ENCODE results near the gene UBAC2. TPM values are rescaled to one million over a fixed set of nuclear protein-coding genes. Genes with fewer than 3 reads are reported as not detected.

The UBAC2 gene
- polyA plus RNA-seq, 1 experiment = 71.4 TPM

GRCh38 chr13:99433543-99434075, 233.0 kb downstream of the UBAC2 start:
- H3K4me3 ChIP-seq (ENCODE audit: low read depth, low read length) = no peak overlapping the region
- no peak overlapping the region for H3K27ac ChIP-seq (ENCODE audit: low read depth, low read length)
- ChIA-PET CTCF (interaction anchor here (6.5 to 11.6 kb wide), 2 partner anchors 164 to 259 kb away, joined by 123 to 767 read pairs; no protein-coding TSS in a partner anchor), POLR2A (no interaction called here)
- TF ChIP-seq CTCF (IDR thresholded peaks at IDR 0.05; ENCODE audit: low read depth, low read length) = no peak
- H3K9me3 ChIP-seq (ENCODE audit: control insufficient read depth, insufficient read depth, low read length) = no peaks in the 10 kb centered on the region
- H3K27me3 ChIP-seq (ENCODE audit: control insufficient read depth, insufficient read depth, low read length) = peaks cover 6% of the 10 kb centered on the region
- DNase-seq (ENCODE audit: low read depth, low spot score) = no peak

GRCh38 chr13:99434258-99434788, 233.7 kb downstream of the UBAC2 start:
- POLR2A ChIA-PET = no interaction called here
- Histone ChIP-seq H3K4me3 (ENCODE audit: low read depth, low read length) (no peak overlapping the region), H3K9me3 (ENCODE audit: control insufficient read depth, insufficient read depth, low read length) (no peaks in the 10 kb centered on the region), H3K27me3 (ENCODE audit: control insufficient read depth, insufficient read depth, low read length) (peaks cover 13% of the 10 kb centered on the region), H3K27ac (ENCODE audit: low read depth, low read length) (no peak overlapping the region)
- TF ChIP-seq CTCF (IDR thresholded peaks at IDR 0.05; ENCODE audit: low read depth, low read length) = no peak
- no peak for DNase-seq (ENCODE audit: low read depth, low spot score)
- CTCF ChIA-PET = interaction anchor here (0.6 to 11.6 kb wide), 6 partner anchors 10 to 259 kb away, joined by 3 to 767 read pairs (median 29); no protein-coding TSS in a partner anchor

- ChIA-PET POLR2A (no interaction called here), CTCF (interaction anchor here (0.6 to 11.6 kb wide), 17 partner anchors 11 to 260 kb away, joined by 3 to 767 read pairs (median 11); no protein-coding TSS in a partner anchor)
- TF ChIP-seq CTCF (IDR thresholded peaks at IDR 0.05; ENCODE audit: low read depth, low read length) = no peak
- Histone ChIP-seq H3K27ac (ENCODE audit: low read depth, low read length) (no peak overlapping the region), H3K27me3 (ENCODE audit: control insufficient read depth, insufficient read depth, low read length) (peaks cover 13% of the 10 kb centered on the region), H3K9me3 (ENCODE audit: control insufficient read depth, insufficient read depth, low read length) (no peaks in the 10 kb centered on the region), H3K4me3 (ENCODE audit: low read depth, low read length) (no peak overlapping the region)
- no peak for DNase-seq (ENCODE audit: low read depth, low spot score)
Measured at GRCh38 chr13:99435116-99435515, 234.5 kb downstream of the UBAC2 start.

- TF ChIP-seq CTCF (IDR thresholded peaks at IDR 0.05; ENCODE audit: low read depth, low read length) = no peak
- Histone ChIP-seq H3K9me3 (ENCODE audit: control insufficient read depth, insufficient read depth, low read length) (no peaks in the 10 kb centered on the region), H3K27ac (ENCODE audit: low read depth, low read length) (no peak overlapping the region), H3K4me3 (ENCODE audit: low read depth, low read length) (no peak overlapping the region), H3K27me3 (ENCODE audit: control insufficient read depth, insufficient read depth, low read length) (peaks cover 13% of the 10 kb centered on the region)
- no peak for DNase-seq (ENCODE audit: low read depth, low spot score)
- POLR2A ChIA-PET = no interaction called here
- CTCF ChIA-PET = interaction anchor here (0.6 to 11.6 kb wide), 52 partner anchors 12 to 742 kb away, joined by 3 to 767 read pairs (median 7); partner anchors contain the start of genes GPR18, GPR183 and UBAC2
Measured at GRCh38 chr13:99435998-99436397, 235.3 kb downstream of the UBAC2 start.

Small RNAs within 50 kb of the gene (small RNA-seq; reads per million reads assigned to genes)
- gene MIR623 (ENCODE audit: insufficient read length, low read depth) (not detected), gene RN7SKP9 (ENCODE audit: insufficient read length, low read depth) (not detected)

Other genes starting within 250 kb of the UBAC2 start
- 9.1 and 9.6 TPM in 2 replicates for gene DOCK9, start 222.8 kb upstream of the UBAC2 start, polyA plus RNA-seq (2011; rRNA removed)
- gene GPR18, start 57.5 kb downstream of the UBAC2 start, polyA plus RNA-seq (2011; rRNA removed) = not detected in 2 replicates
- 0.06 TPM in 1 of 2 replicates, not detected in the other for gene GPR183, start 106.5 kb downstream of the UBAC2 start, polyA plus RNA-seq (2011; rRNA removed)

Data from AG04450 (cell line).